T-helper 2 cell (primary cell): ENCODE measurements around the gene NDUFV2.
A peak's percentile ranks its signal among the peaks of the same experiment; 100 is the strongest.
"Not testable (repeated sequence)": the region's sequence is repeated elsewhere in the genome, so short reads cannot be mapped to it uniquely, and the experiment has no call there.

Experiments
- DNase-seq, 5 experiments: peaks; one replicate each; pipeline versions ENCODE4 v3.0.0 to v3.0.0-alpha.2; 2012 to 2022

NDUFV2 gene

DNA sequence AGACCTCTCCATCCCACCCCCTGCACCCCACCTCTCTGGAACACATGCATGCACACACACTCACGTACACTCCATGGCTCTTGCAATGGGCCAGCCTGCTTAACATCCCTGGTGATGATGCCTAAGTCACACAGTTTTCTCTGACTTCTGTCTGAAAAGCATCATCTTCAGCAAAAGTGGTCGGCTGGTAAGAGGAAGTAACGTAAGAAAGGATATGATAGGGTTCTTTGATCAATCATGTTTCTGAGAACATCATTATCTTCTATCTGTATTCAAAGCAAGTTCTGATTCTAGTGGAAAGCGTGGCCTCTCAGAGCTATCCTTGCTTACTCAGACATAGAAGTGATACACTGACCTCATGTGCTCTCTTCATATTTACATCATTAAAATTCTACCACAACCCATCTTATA lies 11.4 kb upstream of the NDUFV2 start:
- DNase-seq, result peak in 3 of 5 experiments; percentile 34 to 93 (median 38)

- no peak for DNase-seq
Observed at GRCh38 chr18:9092665-9093064, 9.8 kb upstream of the NDUFV2 start.

- not testable (repeated sequence) for DNase-seq
Observed at GRCh38 chr18:9093109-9093508, 9.4 kb upstream of the NDUFV2 start.

DNA sequence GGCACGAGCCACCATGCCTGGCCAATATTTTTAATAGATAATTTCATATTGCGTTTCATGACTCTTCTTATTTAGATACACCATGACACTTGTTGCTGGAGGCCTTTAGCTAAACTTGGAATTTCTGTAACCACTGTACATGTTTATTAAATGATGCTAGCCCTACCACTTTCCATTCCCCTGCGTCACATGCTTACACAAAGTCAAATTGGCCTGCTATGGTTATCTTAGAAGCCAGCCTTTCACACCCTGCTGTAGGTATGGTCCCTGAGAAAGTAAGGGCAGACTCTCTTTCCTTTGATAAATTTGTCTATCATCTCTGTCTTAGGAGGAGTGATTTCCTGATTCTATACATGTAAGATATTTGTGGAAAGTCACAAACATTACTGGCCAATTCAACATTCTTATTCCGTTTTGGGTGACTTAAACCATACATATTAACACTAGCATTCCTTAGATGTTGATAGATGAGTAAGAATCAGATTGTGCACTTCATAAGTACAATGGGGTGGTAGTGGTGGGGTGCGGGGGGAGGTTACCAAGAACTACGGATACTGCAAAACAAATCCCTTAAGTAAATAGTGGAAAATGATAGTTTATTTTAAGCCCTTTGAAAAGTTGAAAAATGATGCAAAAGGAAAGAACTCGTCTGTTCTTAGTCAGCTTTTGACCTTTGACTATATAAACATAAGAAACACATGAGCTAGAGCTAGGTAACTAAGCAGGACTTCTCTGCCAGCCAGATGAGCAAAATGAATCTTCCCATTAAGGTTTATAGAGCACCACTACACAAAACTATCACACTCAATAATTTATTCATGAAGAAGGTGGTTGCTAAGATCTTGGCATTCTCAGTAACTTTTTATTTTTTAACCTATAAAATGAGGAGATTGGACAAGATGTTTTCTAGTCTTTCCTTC lies 7.9 kb upstream of the NDUFV2 start:
- DNase-seq, result peak in 2 of 5 experiments; percentile 64 to 85

DNA sequence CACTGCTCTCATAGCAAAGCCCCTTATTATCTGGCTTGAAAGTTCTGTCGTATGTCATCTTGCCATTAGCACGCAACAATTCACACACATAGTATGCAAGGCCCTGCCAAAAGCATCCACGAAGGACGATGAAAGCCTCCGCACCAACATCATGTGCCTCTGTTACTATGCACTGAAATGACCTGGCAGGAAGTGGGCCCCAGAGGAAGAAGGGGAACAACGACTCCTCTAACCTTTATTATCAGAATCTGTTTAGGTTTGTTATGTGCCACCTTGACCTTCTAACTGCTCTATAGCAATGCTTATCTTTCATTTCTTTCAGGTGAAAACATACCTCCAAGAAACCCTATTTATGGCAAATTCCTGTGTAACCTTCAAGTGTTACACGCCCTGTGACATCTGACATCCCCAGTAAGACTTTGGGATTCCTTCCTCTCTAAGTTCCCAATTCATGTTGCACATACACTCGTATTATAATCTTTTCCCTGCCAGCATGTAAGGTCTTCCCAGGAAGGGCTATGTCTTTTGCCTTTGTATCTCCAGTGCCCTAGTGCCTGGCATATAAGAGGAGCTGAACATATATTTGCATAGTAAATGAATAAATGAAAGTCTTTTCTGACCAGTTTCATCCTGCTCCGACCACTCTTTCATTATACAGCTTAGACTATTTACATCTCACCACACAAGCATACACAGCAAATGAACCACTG lies 7.0 kb upstream of the NDUFV2 start:
- DNase-seq, result peak in 3 of 5 experiments; percentile 41 to 93 (median 52)

- DNase-seq, result no peak
Observed at GRCh38 chr18:9096007-9096371, 6.5 kb upstream of the NDUFV2 start.

DNA sequence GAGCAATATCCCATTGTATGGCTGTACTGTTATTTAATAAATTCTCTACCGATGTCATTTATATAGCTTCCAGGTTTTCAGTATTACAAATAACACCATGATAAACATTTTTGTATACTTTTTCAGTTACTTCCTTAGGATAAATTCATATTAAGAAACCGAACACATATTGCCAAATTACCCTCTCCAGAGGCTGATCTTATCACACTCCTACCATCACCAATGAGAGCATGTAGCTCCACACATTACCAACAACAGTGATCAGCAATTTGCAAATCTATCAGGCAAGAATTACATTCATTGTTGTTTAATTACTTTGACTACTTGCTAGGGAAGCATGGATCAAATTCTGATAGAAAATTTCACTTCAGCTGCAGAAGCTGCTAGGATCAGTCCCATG lies 5.8 kb upstream of the NDUFV2 start:
- no peak for DNase-seq

DNA sequence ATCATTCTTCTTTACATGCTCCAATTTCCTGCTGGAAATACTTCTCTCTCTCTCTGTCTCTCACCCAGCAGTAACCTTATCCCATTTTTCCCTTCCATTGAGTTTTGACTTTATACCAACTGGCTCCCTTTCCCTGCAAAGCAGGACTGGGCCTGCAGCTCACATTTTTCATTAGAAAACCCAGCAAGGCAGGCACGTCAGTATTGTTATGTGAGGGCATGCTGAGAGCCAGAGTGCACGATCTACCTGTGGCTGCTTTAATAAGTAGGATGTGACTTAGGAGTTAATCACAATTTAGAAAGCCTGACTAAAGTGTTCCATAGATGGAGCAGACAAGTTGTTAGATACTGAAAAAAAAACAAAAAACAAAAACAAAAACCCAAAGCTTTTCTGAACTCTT lies 5.2 kb upstream of the NDUFV2 start:
- DNase-seq, result no peak

DNA sequence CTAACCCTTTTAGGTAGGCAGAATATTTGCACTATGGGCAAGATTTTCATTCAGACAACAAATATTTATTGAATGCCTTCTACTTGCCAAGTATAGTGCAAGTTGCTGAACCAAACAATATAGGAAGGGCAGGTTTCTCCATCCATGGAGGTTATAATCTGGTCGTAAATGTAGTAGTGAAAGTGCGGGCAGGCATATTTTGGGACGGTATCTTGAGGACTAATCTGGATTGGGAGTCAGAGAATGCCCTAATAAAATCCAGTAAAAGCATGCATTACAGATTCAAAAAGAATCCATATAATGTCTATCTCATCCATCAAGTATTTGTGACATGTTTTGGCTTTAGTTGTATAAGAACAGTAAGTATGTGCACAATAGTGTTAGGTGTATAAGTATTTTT lies 1.7 kb upstream of the NDUFV2 start:
- no peak for DNase-seq

GRCh38 chr18:9101730-9102507 lies 580 bp upstream of the NDUFV2 start:
- peak in 2 of 5 experiments; percentile 43 to 85 for DNase-seq

GRCh38 chr18:9103376-9103873 lies 926 bp downstream of the NDUFV2 start:
- DNase-seq, result peak in 1 of 5 experiments; percentile 50

- DNase-seq, result no peak
Observed at GRCh38 chr18:9104244-9104901, 1.9 kb downstream of the NDUFV2 start.

DNA sequence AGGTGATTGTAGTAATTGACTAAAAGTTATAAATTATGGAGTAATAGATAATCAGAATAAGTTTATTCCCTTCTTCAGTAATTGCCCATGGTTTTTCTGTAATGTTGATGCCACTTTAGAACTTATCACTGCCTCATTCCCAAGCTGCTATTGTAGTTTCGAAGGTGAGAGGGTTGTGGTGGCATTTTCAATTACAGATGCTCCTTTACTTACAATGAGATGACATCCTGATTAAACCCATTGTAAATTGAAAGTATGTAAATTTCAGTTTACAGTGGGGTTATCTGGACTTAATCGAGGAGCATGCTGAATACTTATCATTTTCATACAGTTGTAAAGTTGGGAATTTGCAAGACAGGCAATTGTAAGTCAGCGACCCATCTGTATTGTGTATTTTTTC lies 2.9 kb downstream of the NDUFV2 start:
- DNase-seq, result no peak

GRCh38 chr18:9106094-9106493 lies 3.6 kb downstream of the NDUFV2 start:
- DNase-seq, result no peak

DNA sequence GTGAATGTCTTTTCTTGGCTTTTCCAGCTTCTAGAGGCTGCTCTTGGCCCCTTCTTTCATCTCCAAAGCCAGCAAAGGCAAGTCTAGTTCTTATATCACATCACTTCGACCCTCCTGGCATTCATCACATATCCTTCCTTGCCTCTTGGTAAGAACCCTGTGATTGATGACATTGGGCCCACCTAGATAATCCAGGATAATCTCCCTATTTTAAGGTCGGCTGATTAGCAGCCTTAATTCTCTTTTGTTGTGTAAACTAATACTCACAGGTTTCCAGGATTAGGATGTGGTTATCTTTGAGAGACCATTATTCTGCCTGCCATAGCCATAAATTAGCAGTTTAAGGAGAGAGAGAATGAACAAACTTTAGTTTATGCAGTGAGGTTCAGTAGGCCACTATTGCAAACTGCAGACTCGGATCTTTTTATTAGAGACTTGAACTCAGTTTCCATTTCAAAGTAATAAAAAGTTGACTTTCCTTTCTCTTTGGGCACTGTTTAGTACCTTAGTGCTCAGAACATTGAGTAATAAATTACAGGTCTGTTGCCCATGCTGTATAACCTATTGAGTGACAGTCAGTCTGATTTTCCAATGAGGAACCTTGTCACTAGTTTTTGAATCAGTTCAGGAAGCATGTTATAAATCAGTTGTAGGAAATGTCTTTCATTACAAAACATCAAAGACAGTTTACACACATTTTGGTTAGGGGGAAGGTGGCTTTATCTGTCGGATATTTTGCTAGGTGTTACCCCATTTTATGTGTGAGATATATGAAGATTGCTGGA lies 4.5 kb downstream of the NDUFV2 start:
- no peak for DNase-seq

- no peak for DNase-seq
Observed at GRCh38 chr18:9108911-9109310, 6.4 kb downstream of the NDUFV2 start.

- DNase-seq, result no peak
Observed at GRCh38 chr18:9109523-9109922, 7.0 kb downstream of the NDUFV2 start.

DNA sequence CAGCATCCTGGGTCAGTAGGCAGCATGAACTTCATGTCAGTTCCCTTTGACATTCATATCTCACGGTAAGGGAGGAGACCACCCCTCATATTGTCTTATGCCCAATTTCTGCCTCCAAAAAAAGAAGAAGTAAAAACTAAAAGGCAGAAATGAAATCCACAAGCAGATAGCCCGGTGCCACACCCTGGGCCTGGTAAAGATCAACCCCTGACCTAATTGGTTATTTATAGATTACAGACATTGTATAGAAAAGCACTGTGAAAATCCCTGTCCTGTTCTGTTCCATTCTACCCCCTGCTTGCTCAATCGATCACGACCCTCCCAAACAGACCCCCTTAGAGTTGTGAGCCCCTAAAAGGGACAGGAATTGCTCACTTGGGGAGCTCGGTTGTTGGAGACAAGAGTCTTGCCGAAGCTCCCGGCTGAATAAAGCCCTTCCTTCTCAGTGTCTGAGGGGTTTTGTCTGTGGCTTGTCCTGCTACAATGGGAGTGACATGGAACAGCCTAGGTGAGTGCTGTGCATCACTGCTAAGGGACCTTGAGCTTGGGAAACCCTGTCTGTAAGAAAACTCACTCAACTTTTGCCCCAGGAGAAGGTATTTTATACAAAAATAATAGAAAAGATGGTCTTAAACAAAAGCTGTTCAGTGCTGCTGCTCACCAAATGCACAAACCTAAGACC lies 11.1 kb downstream of the NDUFV2 start:
- DNase-seq, result no peak

DNA sequence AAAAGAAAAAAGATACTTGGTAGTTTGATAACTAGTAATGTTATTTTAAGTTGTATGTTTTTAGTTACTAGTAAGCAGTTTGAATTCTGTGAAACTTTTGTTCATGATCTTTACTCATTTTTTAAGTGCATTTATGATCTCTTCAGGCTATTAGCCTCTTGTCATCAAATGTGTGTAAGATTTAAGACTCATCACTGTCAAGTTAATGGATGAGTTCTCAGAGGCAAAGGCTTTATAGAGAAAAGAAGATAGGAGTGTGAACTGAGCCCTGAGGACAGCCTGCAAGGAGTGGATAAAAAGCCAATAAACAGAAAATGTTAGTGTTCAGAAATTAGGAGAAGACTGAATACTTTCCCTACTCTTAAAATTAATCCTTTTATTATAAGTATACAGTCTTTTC lies 13.5 kb downstream of the NDUFV2 start:
- DNase-seq, result no peak

- peak in 2 of 5 experiments; percentile 40 to 89 for DNase-seq
Observed at GRCh38 chr18:9117980-9118841, 15.7 kb downstream of the NDUFV2 start.
